Sciatic nerve (tissue), 2 donors: Measurements from ENCODE around the gene PRR33. TPM values are rescaled to one million over a fixed set of nuclear protein-coding genes. Genes with fewer than 3 reads are reported as not detected.
A peak's percentile ranks its signal among the peaks of the same experiment; 100 is the strongest.
"Not testable (repeated sequence)": the region's sequence is repeated elsewhere in the genome, so short reads cannot be mapped to it uniquely, and the experiment has no call there.

Source experiments
- ATAC-seq: fragments of 200-7000 bp; cut with Tn5 transposase; one replicate; pipeline ENCODE4 v1.9.1; 2020; ENCODE audit warnings: mild to moderate bottlenecking, moderate library complexity
- DNase-seq: peaks from one replicate; pipeline ENCODE4 v3.0.0-alpha.2; 2020; ENCODE audit warnings: low spot score
- intact Hi-C: fragments of 100-400 bp; cut with DNase I; formaldehyde crosslinking; loops from one replicate; pipeline ENCODE4 v1.14.2; 2022
- total RNA-seq: library from RNA; stranded (reverse); fragmentation: NEBNext Ultra II Directional; extraction: Animal tissue kit (Norgen Biotek cat#: 25700); gene quantifications from one replicate; pipeline ENCODE4 v1.2.1, GENCODE V29; 2021
- donor health status: DM: no; HTN: no; CAD: no.
- donor health status: DM: no; HTN: no; CAD: no.

Gene PRR33
- total RNA-seq, 1 donor from 2014 or later = not detected

DNA sequence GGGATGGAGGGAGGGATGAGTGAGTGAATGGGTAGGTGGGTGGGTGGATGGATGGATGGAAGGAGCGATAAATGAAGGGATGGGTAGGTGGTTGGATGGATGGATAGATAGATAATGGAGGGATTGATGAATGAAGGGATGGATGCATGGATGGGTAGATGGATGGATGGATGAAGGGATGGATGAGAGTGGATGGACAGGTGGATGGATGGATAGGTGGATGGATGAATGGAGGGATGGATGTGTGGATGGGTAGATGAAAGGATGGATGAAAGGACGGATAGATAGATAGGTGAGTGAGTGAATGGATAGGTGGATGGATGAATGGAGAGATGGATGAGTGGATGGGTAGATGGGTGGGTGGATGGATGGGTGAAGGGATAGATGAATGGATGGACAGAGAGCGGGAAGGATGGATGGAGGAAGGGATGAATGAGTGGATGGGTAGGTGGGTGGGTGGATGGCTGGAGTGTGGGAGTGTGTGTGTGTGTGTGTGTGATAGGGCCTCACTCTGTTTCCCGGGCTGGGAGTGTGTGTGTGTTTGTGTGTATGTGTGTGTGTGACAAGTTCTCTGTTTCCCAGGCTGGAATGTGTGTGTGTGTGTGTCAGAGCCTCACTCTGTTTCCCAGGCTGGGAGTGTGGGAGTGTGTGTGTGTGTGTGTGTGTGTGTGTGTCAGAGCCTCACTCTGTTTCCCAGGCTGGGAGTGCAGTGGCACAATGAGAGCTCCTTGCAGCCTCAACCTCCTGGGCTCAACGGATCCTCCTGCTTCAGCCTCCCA is 2.1 kb upstream of the PRR33 start:
- peak; percentile 25 for DNase-seq
- intact Hi-C loops = loop anchor here (1.0 kb wide), 1 partner anchor 23 kb away; no protein-coding TSS in a partner anchor

DNA sequence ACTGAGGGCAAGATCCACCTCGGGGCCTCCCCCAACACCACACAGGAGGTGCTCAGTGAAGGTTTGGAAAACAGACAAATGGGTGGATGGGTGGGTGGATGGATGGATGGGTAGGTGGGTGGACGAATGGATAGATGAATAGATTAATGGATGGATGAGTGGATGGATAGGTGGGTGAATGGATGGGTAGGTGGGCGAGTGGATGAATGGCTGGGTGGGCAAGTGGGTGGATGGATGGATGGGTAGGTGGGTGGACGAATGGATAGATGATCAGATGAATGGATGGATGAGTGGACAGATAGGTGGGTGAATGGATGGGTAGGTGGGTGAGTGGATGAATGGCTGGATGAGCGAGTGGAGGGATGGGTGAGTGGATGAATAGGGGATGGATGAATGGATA is 863 bp upstream of the PRR33 start:
- ATAC-seq (no peak), DNase-seq (no peak)
- intact Hi-C loops = no loop called here

More for the DNA sequence above, 2.1 kb upstream of the PRR33 start:
- no peak for ATAC-seq

DNA sequence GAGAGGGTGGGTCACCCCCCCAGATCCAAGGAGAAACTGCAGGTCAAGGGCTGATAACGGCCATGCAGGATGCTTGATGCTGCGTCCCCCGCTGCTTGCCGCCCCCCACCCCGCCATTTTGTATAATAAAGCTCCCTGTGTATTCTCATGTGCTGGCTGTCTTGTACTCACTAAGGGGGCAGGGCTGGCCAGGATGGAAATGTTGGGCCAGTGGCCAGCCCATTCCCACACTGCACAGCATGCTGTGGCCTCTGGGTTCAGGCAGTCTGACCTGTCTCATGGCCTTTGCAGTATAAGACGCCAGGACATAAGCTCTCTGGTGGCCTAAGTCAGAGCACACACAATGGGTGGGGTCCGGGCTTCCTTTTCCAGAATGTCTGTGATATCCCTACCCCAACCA is 421 bp upstream of the PRR33 start:
- peak; percentile 40 for DNase-seq
- no peak for ATAC-seq
- intact Hi-C loops = no loop called here

DNA sequence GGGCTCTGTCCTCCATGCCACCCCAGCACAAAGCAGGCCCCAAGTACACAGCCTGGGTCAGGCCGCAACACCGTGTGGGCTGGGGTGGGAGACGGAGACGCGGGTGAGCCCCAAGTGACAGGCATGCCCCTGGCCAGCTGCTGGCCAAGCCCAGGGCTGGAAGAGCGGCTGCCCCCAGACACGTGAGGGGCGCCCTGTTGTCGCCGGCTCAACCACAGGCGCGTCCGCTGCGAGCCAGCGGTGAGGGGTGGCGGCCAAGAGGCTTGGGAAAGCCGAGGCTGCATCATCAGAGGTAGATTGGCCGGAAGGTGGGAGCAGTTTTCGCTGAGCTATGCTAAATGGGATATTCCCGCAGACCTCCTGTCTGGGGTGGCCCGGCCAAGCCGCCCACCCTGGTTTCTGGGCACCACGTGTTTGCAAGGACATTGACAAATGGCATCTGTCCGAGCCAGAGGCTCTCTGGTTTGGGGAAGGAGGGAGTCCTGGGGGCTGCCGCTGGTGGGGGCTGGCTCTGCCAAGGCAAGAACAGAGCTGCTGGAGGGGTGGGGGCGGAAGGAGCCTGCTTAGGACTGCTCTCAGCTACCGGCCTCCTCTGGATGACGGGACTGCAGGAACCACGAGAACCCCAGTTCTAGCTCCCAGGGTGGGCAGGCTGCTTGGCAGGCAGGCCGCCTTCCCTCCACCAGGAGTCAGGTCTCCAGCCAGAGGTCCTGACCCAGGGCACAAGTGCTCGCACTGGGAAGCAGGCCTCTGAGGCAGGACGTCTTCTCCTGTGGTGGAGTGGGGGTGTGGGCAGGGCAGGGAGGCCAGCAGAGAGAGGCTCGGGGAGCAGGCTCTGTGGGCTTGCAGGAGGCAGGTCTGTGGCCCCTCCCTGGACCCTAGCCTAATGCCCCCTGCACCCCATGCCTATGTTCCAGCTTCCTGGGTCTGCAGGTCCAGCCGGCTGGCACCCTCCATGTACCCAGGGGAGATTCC is 552 bp downstream of the PRR33 start:
- ATAC-seq (peak; percentile 33), DNase-seq (peak; percentile 58)
- intact Hi-C loops = loop anchor here (1.0 kb wide), 1 partner anchor 31 kb away; no protein-coding TSS in a partner anchor

DNA sequence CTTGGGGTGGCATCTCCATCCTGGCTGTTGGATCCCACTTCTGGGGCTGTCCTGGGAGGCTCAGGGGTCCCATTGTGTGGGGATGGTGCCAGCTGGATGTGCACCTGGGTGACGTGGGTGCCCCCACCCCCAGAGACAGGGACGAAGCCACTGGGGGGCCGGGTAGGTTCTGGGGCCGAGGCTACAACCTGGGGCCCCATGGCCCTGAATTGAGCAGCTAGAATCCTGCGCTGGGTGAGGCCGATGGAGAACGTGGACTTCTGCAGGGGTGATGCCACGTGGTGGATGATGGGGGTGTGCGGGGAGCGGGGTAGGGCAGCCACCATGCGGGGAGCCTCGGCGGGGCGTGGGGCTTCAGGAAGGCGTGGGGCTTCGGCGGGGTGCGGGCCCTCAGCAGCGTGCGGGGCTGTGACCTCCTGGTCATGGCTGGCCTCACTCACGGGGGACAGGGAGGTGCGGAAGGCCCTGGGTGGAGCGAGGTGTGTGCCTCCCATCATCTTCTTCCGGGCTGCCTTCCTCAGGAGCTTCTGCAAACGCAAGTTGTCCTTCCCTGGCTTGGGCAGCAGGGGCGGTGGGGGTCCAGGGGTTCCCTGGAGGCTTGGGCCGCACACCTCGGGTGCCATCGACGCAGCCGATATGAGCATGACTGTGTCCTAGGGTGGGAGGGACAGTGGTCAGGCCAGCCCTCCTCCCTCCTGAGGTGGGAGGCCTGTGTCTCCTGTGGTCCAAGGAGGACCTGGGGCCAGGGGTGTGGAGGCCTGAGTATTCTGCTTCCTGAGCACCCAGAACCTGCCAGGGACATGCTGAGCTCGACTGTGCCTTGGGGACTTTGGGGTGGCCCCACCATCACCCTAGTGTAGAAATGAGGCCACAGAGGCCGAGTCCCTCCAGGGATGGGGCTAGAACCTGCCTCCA is 1.5 kb downstream of the PRR33 start:
- intact Hi-C loops = no loop called here
- DNase-seq = peak; percentile 58
- no peak for ATAC-seq

DNA sequence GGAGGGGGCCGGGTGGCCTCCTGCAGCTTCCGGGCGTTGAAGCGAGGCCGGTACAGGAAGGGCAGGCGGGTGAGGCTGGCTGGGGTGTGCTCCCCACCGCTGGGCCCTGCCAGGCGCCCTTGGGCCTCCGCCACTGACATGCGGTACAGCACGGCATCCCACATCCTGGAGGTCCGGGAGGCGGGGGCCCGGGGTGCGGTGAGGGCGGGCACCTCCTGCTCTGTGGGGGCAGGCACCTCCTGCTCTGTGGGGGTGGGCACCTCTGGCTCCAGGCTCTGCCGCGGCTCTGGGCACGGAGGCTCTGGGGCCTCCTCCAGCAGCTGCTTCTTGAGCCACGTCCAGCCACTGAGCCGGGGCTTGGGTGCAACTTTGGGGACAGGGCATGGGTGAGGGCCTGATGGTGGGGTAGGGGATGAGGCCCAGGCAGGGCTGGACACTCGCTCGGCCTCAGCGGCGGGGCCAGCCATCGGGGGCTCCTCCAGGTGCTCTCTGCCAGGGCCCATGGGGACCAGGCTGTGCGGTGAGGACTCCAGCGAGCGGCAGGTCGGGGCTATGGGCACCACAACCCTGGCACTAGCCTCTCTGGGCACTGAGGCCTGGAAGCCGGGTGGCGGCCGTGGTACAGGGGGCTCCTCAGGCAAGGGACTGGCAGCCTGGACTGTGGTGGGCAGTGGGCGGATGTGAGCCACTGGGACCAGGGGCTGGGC is 2.3 kb downstream of the PRR33 start:
- ATAC-seq = peak; percentile 22
- intact Hi-C loops = no loop called here
- peak; percentile 64 for DNase-seq

DNA sequence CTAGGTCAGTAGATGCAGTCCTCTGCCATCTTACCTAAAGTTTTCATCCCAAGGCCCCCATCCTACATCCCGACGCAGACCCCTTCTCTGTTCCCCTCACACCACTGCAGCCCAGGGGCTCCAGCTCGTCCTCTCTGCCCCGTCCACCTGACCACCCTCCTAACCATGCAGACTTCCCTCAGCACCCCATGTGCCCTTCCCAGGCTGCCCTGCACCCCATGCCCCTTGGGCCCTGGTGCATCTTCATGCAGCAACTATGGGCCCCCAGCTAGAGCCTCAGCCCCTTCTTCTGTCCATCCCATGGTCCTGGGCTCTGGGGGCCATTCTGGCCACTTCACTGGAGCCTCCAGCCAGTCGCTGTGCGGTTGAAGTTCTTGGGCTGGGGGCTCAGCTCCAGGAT is 2.9 kb downstream of the PRR33 start:
- DNase-seq = peak; percentile 49
- intact Hi-C loops = no loop called here
- no peak for ATAC-seq

DNA sequence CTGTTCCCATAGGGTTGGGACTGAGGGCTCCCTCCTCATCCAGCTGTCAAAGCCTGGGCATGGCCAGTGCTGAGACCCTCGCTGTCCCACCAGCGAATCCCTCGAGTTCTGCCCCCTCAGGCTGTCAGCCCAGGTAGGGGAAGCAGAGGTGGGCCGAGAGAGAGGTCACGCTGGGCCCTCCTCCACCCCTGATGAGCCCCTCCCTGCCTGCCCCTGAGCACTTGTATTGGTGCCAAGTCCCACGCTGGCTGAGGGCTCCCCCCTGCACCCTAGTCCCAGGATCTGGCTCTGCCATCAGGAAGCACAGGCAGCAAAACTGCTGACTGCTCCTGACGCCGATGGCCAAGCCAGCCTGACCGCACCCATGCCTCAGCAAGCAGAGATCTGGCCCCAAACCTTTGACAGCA is 3.3 kb downstream of the PRR33 start:
- ATAC-seq (no peak), DNase-seq (peak; percentile 53)
- intact Hi-C loops = no loop called here

DNA sequence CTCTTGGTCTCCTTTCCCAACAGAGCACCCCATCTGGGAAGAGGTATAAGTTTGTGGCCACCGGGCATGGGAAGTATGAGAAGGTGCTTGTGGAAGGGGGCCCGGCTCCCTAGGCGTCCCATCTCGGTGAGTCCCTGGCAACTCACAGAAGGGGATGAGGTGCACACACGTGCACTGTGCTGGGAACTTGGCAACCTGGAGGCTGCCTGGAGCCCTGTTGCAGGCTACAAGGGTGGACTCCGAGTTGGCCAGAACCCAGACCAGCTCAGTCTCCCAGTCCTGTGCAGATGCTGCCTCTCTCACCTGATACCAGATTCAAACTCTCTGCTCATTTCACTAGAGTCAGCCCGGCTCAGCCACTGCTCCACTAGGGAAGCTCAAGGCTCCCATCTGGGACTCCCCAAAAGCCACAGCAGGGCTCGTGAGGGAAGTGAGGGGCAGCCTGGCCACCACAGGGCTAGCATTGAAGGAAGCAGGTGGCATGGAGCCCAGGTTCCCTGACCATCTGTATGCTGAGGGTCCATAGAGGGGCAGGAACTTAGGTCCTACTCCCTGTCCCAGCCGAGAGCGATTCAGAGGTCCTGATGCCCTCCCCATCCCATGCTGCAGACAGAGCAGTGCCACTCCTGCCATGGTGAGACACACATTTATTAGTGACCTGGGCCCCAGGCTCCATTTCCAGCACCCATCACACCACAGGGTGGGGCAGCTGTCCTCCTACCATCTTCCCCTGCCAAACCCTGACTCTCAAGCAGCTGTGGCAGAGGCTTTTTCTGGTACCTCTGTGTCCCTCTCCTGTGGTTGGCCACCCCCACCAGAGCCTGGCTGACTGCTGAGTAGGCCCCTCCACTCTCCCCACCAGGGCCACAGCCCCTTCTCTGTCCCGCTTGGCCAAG is 4.0 kb downstream of the PRR33 start:
- intact Hi-C loops = no loop called here
- DNase-seq (peak; percentile 53), ATAC-seq (no peak)

DNA sequence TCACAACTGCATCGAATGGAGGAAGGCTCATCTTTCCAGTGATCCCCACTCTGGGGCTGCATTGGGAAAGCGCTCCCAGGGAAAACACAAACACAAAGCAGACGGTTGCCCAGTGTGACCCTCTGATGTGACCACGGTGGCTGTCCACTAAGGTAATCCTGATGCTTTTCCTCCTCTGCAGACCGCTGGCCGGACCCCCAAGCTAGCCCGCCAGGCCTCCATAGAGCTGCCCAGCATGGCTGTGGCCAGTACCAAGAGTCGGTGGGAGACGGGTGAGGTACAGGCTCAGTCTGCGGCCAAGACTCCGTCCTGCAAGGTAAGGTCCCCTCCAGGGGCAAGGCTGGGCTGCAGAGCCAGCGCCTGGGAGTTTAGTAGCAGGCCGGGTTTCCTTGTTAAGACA is 5.1 kb downstream of the PRR33 start:
- ATAC-seq, intact Hi-C loops: not testable (repeated sequence)
- DNase-seq = peak; percentile 48

DNA sequence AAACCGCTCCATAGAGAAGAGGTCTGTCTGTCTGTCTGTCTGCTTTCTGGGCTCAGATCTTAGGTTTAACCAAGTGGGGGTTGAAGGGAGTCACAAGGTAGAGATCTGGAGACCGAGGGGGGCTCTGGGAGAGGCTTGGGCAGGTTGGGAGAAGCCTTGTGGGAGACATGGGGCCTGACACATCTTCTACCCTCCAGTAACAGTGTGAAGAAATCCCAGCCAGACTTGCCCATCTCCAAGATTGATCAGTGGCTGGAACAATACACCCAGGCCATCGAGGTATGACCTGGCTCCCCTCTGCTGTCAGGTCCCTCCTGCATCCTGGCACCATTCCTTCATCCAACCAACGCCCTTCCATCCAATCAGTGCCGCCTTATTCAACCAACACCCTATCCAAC is 7.4 kb downstream of the PRR33 start:
- no peak for ATAC-seq
- DNase-seq = peak; percentile 44
- intact Hi-C loops = no loop called here

DNA sequence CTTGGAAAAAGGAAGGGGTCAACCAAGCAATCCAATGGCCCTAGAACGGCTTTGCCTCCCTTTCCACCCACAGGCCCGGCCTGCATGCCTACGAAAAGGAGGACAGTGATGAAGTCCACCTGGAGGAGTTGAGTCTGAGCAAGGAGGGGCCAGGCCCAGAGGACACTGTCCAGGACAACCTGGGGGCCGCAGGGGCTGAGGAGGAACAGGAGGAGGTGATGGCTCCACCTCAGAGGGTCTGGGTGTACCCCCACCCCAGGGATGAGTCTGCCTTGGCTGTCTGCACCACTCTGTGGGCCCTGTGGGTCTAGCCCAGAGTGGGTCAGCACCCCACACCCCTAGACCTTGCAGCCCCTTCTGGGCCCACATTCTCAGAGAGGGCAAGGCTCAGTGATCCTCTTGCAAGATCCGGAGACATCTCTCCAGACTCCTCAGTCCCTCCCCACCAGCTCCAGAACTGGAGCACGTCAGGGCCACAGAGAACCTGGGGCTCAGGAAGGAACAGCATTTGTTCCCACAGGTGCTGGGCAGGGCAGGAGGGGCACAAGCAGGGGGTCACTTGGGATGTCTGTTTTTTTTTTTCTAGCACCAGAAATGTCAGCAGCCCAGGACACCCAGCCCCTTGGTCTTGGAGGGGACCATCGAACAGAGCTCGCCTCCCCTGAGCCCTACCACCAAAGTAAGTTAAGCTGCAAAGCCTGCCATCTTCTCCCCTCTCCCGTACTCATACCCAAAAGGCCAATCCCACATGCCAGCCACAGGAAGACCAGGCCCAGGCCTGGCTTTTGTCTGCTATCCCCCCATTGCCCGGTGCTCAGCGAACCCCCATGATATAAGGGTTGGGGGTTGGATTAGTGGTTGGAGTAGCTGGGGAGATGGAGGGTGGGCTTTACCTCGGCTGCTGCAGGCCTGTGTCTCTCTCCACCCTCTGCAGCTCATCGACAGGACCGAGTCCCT is 8.1 kb downstream of the PRR33 start:
- intact Hi-C loops = no loop called here
- DNase-seq (peak; percentile 53), ATAC-seq (no peak)

DNA sequence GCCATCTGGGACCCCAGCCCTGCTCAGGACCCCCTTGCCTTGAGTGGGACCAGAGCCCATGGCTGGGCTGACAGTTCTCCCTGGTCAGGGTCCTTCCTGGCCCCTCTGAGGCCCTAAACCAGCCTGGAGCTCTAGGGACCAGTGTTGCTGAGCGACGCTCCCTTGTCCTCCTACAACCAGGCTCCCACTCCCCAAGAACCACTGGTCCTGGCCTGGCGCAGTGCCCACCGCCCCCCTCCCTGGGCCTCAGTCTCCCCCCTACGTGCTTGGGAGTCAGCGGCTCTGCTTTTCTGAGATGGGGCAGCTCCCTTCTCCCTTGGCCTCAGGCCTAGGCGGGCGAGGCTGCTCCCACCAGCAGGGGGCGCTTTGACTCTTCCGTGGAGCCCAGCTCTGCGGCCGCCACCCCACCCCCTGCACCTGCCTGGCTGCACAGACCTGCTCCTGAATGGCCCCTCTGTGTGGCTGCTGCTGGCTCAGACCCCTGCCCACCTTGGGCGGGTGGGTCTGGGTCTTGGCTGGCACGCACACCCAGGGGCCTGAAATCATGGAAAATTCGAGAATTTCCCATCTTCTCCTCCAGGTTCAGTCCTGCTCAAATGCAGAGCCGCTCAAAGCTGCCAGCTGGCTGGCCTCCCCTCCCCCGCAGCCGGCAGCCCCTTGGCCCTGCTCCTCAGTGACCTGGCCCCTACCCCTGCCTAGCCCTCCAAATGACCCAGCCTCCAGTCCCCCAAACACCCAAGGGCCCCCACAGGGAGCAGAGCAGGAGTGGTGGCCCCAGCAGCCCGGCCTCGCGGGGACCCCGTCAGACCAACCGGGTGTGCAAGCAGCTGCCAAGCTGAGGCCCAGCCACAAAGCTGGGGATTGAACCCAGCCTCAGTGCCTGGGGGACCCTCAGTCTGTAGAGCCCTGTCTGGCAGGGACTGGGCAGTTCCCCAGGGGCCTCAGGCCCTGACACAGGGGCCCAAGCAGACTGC is 9.1 kb downstream of the PRR33 start:
- DNase-seq (peak; percentile 93), ATAC-seq (peak; percentile 84)
- intact Hi-C loops = no loop called here

DNA sequence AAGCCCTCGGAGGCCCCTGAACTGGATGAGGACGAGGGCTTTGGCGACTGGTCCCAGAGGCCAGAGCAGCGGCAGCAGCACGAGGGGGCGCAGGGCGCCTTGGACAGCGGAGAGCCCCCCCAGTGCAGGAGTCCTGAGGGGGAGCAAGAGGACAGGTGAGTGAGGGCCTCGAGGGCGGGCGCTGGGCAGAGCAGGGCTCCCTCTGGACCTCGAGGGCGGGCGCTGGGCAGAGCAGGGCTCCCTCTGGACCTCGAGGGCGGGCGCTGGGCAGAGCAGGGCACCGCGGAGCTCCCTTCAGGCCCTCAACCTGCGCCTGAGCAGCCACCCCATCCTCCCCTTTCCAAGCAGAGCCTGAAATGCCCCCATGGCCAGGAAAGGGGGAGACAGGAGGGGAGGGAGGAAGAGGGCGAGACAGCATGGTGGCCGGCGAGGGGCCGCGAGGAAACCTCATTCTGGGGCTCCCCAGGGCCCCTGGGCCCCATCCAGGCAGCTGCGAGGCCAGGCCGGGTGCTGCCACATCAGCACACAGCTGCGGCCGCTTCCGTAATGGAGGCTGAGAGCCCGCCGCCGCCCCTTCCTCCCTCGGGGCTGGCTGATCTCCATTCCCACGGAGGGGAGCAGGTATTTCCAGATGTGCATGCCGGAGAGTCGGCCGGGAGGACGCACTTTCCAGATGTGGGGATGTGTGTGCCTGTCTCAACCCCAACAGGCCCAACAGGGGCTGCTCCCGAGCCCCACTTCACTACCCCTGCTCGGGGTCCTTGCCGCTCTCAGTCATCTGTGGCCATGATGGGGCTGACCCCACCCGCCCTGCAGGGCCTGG is 10.0 kb downstream of the PRR33 start:
- DNase-seq (peak; percentile 81), ATAC-seq (peak; percentile 62)
- intact Hi-C loops = no loop called here
